ENCODE measurements around the gene ZC3H4.

Gene ZC3H4

DNA sequence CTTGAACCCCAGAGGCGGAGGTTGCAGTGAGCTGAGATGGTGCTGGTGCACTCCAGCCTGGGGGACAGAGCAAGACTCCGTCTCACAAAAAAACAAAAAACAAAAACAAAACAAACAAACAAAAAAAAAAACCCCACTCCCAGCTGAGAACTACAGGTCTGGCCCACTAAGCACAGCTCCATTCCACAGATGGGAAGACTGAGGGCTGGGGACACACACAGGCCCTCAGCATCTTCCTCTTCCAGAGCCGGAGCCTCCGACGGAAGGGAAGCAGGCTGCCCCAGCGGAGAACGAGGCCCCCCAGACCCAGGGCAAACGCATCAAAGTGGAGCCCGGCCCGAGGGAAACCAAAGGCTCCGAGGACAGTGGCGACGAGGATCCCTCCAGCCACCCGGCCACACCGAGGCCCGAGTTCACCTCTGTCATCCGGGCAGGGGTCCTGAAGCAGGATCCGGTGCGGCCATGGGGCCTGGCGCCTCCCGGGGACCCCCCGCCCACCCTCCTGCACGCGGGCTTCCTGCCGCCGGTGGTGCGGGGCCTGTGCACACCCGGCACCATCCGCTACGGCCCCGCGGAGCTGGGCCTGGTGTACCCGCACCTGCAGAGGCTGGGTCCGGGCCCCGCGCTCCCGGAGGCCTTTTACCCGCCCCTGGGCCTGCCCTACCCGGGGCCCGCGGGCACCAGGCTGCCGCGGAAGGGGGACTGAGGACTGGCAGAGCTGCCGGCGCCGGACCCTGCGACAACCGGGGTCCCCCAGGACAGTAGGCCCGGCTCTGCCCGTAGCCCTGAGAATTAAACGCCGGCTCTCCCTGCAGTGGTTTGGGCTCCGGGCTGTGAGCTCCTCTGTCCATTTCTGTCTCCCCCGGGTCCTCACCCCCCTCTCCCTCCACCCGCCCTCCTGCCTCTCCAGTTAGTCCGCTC is 68.4 kb downstream of the ZC3H4 start:
- no peak for DNase-seq

DNA sequence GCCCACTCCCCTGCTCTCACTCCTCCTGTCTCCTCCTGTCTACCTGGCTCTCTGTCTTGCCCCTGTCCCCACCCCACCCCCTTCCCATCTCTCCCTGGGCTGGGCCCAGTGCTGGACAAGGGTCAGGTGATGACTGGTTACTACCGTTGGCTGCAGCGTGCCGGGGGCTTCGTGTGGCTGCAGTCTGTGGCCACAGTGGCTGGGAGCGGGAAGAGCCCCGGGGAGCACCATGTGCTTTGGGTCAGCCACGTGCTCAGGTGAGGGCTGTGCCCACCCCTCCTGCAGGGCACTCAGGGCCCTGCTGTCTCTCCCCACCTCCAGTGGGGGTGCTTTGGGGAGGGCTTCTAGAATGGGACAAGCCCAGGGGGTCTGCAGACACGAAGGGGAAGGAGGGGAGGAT is 72.7 kb downstream of the ZC3H4 start:
- no peak for DNase-seq

DNA sequence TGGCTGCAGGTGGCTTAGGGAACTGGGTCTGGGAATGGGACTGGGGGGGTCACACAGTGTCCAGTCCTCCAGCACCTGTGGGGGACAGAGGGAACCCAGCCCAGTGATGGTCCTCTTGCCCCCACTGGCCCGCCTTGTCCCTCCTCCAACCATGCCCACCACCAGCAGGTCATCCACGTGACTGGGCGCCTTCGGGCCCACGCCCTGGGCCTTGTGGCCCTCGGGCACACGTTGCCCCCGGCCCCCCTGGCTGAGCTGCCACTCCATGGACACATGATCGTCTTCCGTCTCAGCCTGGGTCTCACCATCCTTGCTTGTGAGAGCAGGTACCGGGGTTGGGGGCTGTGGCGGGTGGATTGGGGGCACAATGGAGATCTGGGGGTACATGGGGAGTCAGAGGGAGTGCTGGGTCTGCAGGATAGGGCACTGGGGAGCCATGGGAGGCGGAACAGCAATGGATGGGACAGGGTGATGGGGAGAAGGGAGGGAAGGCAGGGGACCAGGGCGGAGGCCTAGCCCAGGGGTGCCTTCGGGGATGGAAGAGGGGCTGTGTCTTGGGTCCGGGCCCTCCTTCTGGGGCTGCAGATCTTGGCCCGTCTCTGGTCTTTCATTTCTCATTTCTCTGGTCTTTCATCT is 74.2 kb downstream of the ZC3H4 start:
- no peak for DNase-seq

DNA sequence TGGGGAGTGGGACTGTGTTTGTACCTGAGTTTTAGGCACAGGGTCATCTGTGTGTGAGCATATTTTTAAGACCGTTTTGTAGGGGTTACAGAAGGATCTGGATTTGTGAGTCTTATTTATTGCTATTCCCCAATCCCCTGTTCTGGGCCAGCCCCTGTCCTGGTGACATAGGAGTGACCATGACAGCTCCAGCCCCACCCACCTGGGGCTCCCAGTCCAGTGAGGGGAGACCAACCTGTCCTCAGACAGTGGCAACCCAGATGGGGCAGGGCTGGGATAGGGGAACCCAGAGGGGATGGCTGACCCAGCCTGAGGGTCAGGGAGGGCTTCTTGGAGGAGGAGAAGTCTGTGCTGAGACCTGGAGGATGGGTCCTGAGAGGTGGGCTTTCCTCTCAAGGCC is 75.8 kb downstream of the ZC3H4 start:
- no peak for DNase-seq

DNA sequence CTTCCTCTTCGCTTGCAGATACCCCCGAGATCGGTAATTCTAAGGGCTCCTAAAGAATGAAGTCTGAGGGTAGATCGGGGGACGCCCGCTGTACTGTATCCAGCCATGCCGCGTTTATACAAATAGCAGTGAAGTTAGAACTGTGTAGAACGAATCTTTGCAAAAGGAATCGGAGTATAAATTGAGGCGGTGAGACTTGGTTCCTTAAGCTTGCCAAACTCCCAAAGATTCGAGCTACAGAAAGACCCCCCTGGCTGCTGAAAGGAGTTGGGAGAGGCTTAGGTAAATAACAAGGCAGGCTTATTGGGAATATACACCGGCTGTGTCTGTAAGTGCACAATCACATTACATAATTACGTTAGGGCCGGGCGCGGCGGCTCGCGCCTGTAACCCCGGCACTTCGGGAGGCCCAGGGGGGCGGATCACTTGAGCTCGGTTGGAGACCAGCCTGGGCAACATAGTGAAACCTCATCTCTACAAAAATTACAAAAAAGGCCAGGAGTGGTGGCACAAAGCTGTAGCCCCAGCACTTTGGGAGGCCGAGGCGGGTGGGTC is 77.4 kb downstream of the ZC3H4 start:
- DNase-seq: no peak

DNA sequence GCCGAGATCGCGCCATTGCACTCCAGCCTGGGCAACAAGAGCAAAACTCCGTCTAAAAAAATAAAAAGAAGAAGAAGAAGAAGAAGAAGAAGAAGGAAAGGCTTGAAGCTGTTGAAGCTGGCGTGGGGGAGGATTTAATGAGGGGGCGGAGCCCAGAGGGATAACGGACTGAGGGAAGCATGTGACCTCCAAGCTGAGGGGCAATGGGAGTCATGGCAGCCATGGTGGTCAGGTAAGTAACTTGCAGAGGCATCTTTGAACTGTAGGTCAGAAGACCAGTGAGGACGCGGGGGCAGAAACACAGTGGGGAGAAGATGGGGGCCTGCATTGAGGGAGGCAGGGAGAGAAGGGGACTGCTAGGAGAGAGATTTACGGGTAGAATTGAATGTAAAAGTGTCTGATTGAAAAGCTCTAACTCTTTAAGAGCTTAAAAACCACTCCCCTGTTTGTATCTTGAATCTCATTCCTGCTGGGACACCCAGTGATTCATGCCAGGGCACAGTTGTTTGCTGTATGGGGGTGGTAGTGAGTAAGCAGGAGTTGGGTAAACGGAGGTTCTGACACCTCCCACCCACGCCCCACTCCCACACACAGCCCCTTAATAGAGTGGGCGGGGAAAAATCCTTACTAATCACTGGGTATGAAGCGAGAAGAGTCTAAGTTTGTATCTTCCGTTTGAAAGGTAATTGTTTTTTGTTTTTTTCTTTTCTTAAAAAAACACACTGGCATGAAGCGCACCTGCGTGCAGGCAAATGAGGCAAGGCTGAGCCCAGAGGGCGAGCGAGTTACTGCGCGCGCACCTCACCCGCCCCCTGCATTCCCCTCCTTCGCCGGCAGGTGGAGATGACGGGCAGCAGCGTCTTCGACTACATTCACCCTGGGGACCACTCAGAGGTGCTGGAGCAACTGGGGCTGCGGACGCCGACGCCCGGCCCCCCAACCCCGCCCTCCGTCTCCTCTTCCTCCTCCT is 78.2 kb downstream of the ZC3H4 start:
- peak; percentile 88 to 95 for DNase-seq

DNA sequence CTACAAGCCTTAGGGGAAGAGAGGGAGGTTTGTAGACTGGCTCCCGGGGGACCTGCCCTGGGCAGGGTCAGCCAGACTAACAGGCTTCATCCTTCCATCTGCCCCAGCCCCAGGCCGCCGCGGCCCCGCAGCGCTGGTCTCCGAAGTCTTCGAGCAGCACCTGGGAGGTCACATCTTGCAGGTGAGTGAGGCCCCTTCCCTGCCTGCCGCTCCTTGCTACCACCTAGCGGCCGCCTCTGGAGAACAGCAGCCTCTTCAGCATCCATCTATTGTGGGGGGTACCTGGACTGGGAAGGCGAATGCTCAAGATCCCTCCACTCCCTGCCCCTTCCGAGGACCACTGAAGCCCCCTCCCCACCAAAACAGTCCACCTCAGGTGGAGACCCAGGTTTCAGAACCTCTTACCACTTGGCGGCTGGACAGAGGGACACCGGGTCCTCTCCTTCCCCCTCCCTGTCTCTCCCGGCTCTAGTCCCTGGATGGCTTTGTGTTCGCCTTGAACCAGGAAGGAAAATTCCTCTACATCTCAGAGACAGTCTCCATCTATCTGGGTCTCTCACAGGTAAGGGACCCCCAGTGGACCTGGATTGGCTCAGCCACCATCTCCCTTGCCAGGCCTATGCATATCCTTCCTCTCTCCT is 81.3 kb downstream of the ZC3H4 start:
- DNase-seq: peak in 1 of 2 donors; percentile 22

DNA sequence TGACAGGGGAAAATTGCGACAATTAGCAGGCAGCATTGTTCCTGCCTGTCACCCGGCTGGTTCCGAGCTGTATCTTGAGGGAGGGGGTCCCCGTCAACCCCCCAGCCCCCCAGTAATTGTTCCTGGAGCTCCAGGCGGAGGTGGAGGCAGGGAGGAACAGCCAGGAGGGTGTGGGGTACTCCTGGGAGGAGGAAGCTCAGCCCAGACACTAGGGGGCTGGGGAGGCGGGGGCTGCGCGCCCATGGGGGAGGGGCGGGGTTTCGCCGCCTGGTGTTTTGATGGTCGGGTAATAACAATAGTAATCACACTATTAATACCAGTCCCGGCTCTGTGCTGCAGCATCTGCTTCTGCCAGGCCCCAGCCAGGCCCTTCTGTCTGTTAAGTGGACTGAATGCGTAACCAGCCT is 85.4 kb downstream of the ZC3H4 start:
- no peak for DNase-seq

DNA sequence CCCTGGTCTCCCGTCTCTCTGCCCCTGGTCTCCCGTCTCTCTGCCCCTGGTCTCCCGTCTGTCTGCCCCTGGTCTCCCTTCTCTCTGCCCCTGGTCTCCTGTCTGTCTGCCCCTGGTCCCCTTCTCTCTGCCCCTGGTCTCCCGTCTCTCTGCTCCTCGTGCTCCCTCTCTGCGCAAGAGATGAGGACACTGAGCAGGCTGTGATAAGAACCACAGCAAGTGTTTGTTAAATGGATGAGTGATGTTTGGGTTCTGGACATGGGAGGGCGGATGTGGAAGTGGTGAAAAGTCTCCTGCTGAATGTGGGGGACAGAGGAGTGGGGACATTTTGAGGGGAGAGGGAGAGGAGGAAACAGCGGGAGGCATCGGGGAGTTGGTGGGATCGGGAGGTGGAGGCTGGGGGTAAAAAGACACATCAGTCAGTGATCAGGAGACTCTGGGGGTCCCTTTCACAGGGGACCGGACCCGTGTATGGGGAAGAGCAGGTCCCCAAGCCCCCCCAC is 85.9 kb downstream of the ZC3H4 start:
- no peak for DNase-seq

DNA sequence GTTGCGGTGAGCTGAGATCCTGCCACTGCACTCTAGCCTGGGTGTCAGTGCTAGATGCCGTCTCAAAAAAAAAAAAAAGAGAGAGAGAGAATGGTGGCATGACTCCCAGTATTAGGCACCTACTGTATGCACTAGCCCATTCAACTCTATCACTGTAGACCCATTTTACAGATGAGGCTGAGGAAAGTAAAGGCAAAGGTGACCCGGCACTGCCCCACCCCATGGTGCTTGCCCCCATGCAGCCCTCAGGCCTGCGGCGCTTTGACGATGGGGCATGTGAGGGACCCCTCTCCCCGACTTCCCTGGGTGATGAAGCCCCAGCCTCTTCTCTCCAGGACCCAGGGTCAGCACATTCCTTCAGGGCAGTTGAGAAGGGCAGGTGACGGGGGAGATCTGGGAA is 86.7 kb downstream of the ZC3H4 start:
- DNase-seq: no peak

DNA sequence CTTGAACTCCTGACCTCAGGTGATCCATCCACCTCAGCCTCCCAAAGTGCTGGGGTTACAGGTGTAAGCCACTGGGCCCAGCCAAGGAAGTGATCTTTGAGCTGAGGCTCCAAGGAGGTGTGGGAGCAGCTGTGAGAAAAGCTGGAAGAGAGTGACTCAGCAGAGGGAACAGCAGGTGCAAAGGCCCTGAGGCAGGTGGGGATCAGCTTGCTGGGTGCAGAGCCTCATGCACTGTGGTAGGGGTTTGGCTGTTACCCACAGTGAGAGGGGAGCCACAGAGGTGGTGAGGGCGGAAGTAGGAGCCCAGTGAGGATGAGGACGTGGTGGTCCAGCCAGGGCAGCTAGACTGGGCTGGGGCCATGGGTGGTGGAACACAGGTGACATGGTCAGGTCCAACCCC is 87.4 kb downstream of the ZC3H4 start:
- DNase-seq: no peak

DNA sequence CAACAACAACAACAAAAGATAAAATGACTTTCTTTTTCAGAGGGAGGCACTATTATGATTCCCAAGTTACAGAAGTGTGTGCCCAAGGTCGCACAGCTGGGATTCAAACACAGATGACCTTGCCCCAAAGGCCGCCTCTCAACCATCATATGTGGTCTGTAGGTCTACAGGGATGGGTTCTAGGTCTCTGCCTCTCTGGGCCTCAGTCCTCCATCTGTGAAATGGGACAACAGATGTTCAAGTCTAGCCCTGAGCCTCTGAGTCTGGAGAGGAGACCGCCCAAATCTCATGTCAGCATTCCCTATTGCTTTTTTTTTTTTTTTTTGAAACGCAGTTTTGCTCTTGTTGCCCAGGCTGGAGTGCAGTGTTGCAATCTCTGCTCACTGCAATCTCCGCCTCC is 89.1 kb downstream of the ZC3H4 start:
- DNase-seq: no peak

DNA sequence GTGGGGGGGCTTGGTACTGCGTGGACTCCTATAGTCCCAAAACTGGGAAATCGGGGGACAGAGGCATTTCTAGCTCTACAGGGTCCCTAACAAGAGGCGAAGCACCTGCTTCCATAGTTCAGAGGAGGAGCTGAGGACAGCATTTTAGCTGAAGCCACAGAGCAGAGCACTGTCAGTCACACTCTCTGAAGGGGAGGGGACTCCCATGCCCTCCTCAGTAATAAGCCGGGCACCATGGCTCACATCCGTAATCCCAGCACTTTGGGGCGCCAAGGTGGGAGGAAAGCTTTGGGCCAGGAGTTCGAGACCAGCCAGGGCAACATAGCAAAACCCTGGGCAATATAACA is 90.2 kb downstream of the ZC3H4 start:
- no peak for DNase-seq

DNA sequence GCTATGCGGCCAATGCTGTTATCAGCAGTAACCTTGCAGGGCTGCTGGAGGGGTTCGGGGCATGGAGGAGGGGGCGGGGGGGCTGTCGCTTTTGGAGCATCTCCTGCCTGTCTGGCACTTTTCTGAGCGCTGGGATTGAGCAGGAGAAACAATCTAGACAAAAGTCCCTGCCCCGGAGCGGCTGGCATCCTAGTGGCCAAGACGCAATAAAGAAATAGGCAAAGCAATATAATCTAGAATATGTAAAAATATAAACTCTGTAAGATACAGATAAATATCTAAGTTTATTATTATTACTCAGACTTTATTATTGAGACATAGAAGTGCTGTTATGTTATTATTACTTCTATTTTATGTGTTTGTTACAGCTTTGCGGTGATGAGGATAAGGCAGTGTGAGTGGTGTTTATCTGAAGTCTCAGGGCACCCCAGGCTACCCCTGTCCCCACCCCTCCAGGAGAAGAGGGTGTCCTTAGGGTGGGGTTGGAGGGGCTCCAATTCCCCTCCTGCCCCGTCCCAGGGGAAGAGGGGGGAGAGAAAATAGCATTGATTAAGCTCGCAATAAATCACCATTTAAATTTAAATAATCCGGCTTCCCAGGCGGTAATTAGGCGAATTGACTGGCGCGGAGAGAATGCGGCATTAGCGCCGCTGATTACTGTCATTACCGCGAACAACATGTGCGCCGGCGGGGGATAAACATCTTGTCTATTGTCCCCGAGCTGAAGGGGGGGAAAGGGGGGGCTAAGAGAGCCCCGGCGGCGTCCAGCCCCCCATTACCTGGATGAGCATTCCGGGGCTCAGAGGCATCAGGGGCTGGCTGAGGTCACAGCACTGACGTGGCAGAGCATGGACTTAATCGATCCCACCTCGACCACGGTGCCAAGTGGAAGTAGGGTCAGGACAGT is 90.8 kb downstream of the ZC3H4 start:
- DNase-seq: no peak

DNA sequence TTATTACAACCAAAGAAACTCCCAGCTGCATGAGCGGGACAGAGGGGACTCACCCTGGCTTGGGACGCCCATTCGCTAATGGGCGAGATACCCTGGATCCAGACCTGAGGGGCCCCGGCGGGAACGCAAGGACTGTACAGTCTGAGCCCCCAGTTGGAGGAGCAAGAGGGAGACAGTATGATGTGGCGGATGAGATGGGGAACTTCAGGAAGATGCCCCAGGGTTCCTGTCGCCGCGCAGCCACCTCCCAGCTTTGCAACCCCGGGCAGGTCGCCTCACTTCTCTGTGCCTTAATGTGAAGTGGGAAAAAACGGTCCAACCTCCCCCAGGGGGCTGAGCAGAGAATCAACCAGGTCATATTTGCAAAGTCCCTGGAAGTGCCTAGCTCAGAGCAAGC is 91.4 kb downstream of the ZC3H4 start:
- DNase-seq: no peak

DNA sequence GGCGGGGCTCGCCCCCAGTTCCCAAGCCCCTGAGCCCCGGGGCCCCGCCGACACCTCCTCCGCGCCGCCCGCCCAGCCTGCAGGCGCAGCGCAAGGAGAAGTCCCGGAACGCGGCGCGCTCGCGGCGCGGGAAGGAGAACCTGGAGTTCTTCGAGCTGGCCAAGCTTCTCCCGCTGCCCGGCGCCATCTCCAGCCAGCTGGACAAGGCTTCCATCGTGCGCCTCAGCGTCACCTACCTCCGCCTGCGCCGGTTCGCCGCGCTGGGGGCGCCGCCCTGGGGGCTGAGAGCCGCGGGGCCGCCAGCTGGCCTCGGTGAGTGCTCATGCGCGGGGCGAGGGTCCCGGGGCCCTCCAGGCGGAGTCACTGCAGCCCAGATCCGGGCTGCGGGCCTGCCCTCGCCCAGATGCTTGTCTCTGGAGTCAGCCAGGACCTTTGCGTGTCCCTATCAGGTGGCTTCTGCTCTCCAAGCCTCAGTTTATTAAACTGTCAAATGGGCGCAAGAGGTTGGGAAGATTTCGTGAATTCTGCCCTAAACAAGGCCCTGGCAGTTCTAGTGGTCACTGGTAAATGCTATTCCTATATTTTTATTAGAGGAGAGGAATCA is 91.9 kb downstream of the ZC3H4 start:
- DNase-seq: peak in 1 of 2 donors; percentile 10

DNA sequence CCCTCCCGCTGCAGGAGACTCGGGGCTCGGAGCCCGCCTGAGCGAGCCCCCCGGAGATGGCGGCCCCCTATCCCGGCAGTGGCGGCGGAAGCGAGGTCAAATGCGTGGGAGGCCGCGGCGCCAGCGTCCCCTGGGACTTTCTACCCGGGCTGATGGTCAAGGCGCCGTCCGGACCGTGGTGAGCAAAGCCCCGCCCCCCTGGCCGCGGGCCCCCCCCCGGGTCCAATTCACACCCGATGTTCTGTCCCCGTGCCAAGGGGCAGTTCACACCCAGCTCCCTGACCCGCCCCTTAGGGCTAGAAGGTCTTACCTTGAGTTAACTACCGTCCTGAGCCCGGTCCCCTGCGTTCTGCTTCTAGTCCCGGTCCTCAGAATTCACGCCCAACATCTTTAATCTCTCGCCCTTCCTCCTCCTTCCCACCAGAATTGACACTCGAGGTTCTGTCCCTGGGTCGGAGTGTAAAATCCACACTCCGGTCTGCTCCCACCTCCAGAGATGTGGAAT is 92.5 kb downstream of the ZC3H4 start:
- DNase-seq: no peak

DNA sequence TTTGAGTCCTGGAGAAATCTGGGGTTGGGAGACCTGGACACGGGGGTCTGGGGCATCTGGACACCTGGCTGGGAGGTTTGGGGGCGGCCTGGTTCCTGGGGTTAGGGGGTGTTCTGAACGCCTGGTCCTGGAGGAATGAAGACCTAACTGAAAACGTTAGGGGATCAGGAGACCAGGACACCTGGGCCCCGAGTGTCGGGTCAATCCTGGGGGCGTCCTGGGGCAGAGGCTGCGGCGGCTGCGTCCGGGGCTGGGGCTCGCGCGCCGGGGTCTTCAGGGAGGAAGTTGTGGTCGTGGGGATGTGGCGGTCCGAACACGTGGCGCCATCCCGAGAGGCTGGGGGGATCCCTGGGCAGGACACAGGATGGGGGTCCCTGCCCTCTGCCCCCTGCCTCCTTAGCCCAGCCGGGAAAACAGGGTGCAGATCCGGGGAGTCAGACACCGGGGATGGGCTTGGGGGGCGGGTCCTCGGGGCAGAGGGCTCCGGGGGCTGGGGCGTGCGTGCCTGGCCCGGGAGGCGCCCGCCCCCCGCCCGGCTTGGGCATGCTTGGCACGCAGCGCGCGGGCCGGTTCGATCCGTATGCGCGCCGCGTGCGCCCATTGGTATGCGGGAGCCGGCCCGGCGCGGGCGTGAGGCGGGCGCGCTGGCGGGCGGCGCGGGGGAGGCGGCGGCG is 93.3 kb downstream of the ZC3H4 start:
- DNase-seq: no peak

DNA sequence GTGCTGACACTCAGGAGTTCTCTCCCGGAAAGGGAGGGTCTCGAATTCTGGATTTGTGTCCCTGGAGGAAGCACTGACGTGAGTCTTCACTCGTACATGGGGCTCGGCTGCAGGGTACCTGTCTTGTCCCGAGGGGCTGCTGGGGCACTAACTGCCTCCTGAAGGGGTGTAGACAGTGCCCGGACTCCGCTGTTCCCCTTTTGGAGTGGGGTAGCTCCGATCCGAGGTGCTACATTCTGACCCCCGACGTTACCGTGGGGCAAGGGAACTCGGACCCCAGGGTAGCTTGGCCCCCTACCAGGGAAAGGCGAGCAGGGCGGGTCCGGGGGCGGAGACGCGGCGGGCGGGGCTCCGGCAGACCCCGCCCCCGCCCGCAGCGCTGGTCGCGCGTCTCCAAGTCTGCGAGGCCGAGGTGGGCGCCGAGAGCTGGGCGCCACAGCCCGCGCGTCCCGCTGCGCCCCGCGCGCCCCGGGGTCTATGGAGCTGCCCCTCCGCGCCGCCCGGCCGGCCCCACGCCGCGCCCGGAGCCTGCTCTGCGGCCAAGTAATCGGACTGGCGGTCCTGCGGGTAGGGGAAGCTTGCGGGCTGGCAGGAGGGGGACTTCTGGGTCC is 94.0 kb downstream of the ZC3H4 start, which contains the start of gene NPAS1:
Gene NPAS1 (plus strand): TSS at position 407 of the 611 bp plus-strand sequence. CDS start 1,211 bp downstream, outside the sequence.
- no peak for DNase-seq

Data from inflammatory macrophage treated with lipopolysaccharide for 1 hour (primary cell).